Neuronal stem cell (in vitro differentiated cells): Measurements from ENCODE around the gene ALKBH3.

Experiments
- DNase-seq: peaks from one replicate; pipeline ENCODE4 v3.0.0-alpha.2; 2013; ENCODE audit warnings: low spot score
- H2AFZ ChIP-seq: one replicate; pipeline ENCODE4 v1.6.1; 2013; ENCODE audit warnings: mild to moderate bottlenecking, low read length, inconsistent platforms
- H2AK5ac ChIP-seq: 2 replicates; pipeline ENCODE4 v1.6.1; 2013; ENCODE audit warnings: low read depth, mild to moderate bottlenecking, inconsistent platforms, low read length, moderate library complexity, mixed read lengths
- H2BK120ac ChIP-seq: 2 replicates; pipeline ENCODE4 v1.6.1; 2013; ENCODE audit warnings: low read depth, mild to moderate bottlenecking, inconsistent platforms, low read length, moderate library complexity, mixed read lengths
- H2BK12ac ChIP-seq: one replicate; pipeline ENCODE4 v1.6.1; 2013; ENCODE audit warnings: low read length, inconsistent platforms
- H2BK15ac ChIP-seq: 2 replicates; pipeline ENCODE4 v1.6.1; 2013; ENCODE audit warnings: mild to moderate bottlenecking, low read length, inconsistent platforms, mixed read lengths
- H2BK5ac ChIP-seq: one replicate; pipeline ENCODE4 v1.6.1; 2013; ENCODE audit warnings: inconsistent platforms, mild to moderate bottlenecking, low read length, moderate library complexity
- H3K14ac ChIP-seq: one replicate; pipeline ENCODE4 v1.6.1; 2013; ENCODE audit warnings: low read length, inconsistent platforms
- H3K18ac ChIP-seq: 2 replicates; pipeline ENCODE4 v1.6.1; 2013; ENCODE audit warnings: low read length, inconsistent platforms
- H3K23ac ChIP-seq: 2 replicates; pipeline ENCODE4 v1.6.1; 2013; ENCODE audit warnings: low read depth, mild to moderate bottlenecking, mixed read lengths, low read length, inconsistent platforms; ENCODE audit not compliant: poor library complexity
- H3K27ac ChIP-seq: replicated peaks from 3 replicates; pipeline ENCODE4 v1.5.1; 2013; ENCODE audit warnings: low read length, inconsistent platforms
- H3K27me3 ChIP-seq, 3 experiments: 2 replicates each; pipeline ENCODE4 v1.6.1; 2013; ENCODE audit warnings: low read length in 3 of 3, mild to moderate bottlenecking in 2 of 3, inconsistent platforms in 1 of 3, low read depth in 1 of 3, mixed read lengths in 1 of 3, moderate library complexity in 1 of 3; ENCODE audit not compliant: control insufficient read depth in 3 of 3, insufficient read depth in 3 of 3
- H3K36me3 ChIP-seq, 2 donors: replicated peaks in 1 of 2; 2 replicates each; pipeline ENCODE4 v1.6.1; 2013; ENCODE audit warnings: low read length in 2 of 2; ENCODE audit not compliant: control insufficient read depth in 2 of 2, insufficient read depth in 2 of 2
- H3K4ac ChIP-seq: 2 replicates; pipeline ENCODE4 v1.6.1; 2013; ENCODE audit warnings: inconsistent platforms, mild to moderate bottlenecking, low read length, moderate library complexity
- H3K4me1 ChIP-seq, 2 donors: 1 replicate in 1 of 2; 2 replicates in 1 of 2; pipeline ENCODE4 v1.6.1; 2013; ENCODE audit warnings: low read length in 2 of 2, low read depth in 1 of 2; ENCODE audit not compliant: control insufficient read depth in 2 of 2, insufficient read depth in 1 of 2
- H3K4me2 ChIP-seq: one replicate; pipeline ENCODE4 v1.6.1; 2013; ENCODE audit warnings: mild to moderate bottlenecking, low read length, inconsistent platforms; ENCODE audit not compliant: insufficient read depth, poor library complexity, severe bottlenecking
- H3K4me3 ChIP-seq, 2 donors: 2 replicates each; pipeline ENCODE4 v1.5.1; 2013; ENCODE audit warnings: low read length in 2 of 2, mild to moderate bottlenecking in 2 of 2, inconsistent platforms in 1 of 2, moderate library complexity in 1 of 2
- H3K79me1 ChIP-seq: one replicate; pipeline ENCODE4 v1.6.1; 2013; ENCODE audit warnings: low read depth, mild to moderate bottlenecking, inconsistent platforms, low read length, moderate library complexity
- H3K9ac ChIP-seq: one replicate; pipeline ENCODE4 v1.6.1; 2013; ENCODE audit warnings: mild to moderate bottlenecking, low read depth, low read length, inconsistent platforms; ENCODE audit not compliant: poor library complexity
- H3K9me3 ChIP-seq, 2 donors: replicated peaks in 1 of 2; 2 replicates each; pipeline versions ENCODE3 to v1.6.1; 2013; ENCODE audit warnings: low read length in 2 of 2, mild to moderate bottlenecking in 2 of 2, inconsistent platforms in 1 of 2, low read depth in 1 of 2, mixed read lengths in 1 of 2, moderate library complexity in 1 of 2; ENCODE audit not compliant: control insufficient read depth in 2 of 2, insufficient read depth in 1 of 2
- H4K8ac ChIP-seq: one replicate; pipeline ENCODE4 v1.6.1; 2013; ENCODE audit warnings: low read depth, mild to moderate bottlenecking, inconsistent platforms, low read length, moderate library complexity
- H4K91ac ChIP-seq: one replicate; pipeline ENCODE4 v1.6.1; 2013; ENCODE audit warnings: low read length, low read depth, mild to moderate bottlenecking, inconsistent platforms; ENCODE audit not compliant: poor library complexity
- WGBS, 2 donors: extraction: QIAGEN DNeasy Blood & Tissue Kit; methylation state at CpG; one replicate each; pipeline ENCODE4 v1.1.7; 2013; ENCODE audit warnings: missing lambda C conversion rate in 2 of 2, mixed read lengths in 1 of 2; ENCODE audit not compliant: insufficient read length in 2 of 2, insufficient replicate concordance in 1 of 2; ENCODE audit errors: extremely low coverage in 2 of 2; 5-methylcytosine and 5-hydroxymethylcytosine counted together

ALKBH3 gene

DNA sequence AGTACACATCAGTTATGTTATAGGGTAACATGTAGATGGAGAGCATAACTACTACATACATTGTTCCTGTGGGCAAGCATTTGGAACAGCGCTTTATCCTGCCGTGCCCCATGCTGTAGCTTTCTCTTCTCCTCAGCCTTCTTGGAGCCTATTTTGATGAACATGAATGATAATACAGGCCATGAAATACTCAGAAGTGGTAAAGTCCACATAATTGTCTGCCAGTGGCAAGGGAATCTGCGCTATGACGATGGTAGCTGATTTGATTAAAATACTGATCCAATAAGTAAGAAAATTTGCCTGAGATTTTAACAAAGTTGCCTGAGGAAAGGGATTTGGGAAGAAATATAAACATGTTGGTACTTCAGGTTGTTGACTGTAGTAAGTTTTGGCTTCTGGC, 23.3 kb downstream of the ALKBH3 start:
- Histone ChIP-seq H2BK12ac (no peak overlapping the region), H2BK5ac (no peak overlapping the region), H3K14ac (no peak overlapping the region), H2AFZ (no peak overlapping the region), H3K9ac (no peak overlapping the region), H3K23ac (no peak overlapping the region), H3K27me3 (no peaks in the 10 kb centered on the region), H2BK120ac (no peak overlapping the region), H4K8ac (no peak overlapping the region), H3K4me2 (no peak overlapping the region), H3K27ac (no peak overlapping the region), H2AK5ac (no peak overlapping the region), H3K18ac (no peak overlapping the region), H3K79me1 (no peaks in the 10 kb centered on the region), H3K4me1 (peaks cover 2 to 14% of the 10 kb centered on the region in 2 donors), H3K9me3 (peaks cover 0 to 5% of the 10 kb centered on the region in 2 donors), H2BK15ac (no peak overlapping the region), H3K36me3 (peaks cover 10 to 59% of the 10 kb centered on the region in 2 donors), H3K4ac (no peak overlapping the region), H3K4me3 (no peak overlapping the region), H4K91ac (no peak overlapping the region)
- no CpG with 5 or more reads among the region's 4 CpGs for whole genome bisulfite sequencing, 2 donors
- no peak for DNase-seq

DNA sequence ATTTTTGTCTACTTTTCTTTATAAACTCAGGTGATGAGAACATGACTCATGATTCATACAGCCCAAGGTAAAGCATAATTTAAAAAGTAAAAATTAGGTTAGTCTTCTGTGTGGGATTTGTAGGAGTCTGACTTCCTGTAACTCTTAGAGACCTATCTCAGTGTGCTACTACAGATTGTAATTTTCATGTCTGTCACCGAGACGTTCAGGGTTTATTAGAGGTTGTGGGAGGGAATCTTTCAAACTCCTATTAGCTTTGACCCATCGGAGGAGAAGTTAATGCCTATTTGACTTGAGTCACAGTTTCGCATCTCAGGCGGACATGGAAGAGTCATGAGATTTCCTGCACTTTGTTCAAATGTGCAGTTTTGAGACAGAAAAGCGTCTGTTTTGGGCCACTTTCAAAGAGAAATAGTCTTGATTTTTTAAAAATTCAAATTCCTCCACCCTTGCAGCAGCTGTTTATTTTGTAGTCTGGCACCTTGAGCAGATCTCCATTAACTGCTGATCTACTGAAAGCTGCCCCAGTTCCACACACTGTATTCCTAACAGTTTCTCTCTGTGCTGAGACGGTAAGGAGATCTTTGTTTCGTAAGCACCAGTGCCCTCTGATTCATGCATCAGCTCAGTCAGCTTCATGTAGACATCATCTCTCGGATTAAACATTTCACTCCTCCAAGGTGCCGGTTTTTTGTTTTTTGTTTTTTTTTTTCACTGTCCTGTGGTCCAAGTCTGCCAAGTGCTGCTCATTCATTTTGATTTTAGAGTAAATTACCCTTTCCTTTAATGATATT, 24.3 kb downstream of the ALKBH3 start:
- H3K14ac ChIP-seq, result no peak overlapping the region
- no peak overlapping the region for H3K4me2 ChIP-seq
- DNase-seq, result no peak
- no peak overlapping the region for H2BK15ac ChIP-seq
- H3K27ac ChIP-seq, result no peak overlapping the region
- H3K23ac ChIP-seq, result no peak overlapping the region
- no peak overlapping the region for H3K4me3 ChIP-seq
- H3K79me1 ChIP-seq, result no peaks in the 10 kb centered on the region
- no peak overlapping the region for H4K91ac ChIP-seq
- H2BK5ac ChIP-seq, result no peak overlapping the region
- peaks cover 2 to 14% of the 10 kb centered on the region in 2 donors for H3K4me1 ChIP-seq
- H2BK12ac ChIP-seq, result no peak overlapping the region
- no CpG with 5 or more reads among the region's 10 CpGs for WGBS, 2 donors
- H2AFZ ChIP-seq, result no peak overlapping the region
- H3K4ac ChIP-seq, result no peak overlapping the region
- H3K9ac ChIP-seq, result no peak overlapping the region
- peaks cover 6 to 58% of the 10 kb centered on the region in 2 donors for H3K36me3 ChIP-seq
- no peak overlapping the region for H2BK120ac ChIP-seq
- H4K8ac ChIP-seq, result no peak overlapping the region
- no peak overlapping the region for H2AK5ac ChIP-seq
- H3K18ac ChIP-seq, result no peak overlapping the region
- H3K27me3 ChIP-seq, result no peaks in the 10 kb centered on the region
- no peaks in the 10 kb centered on the region for H3K9me3 ChIP-seq

- H3K4me3 ChIP-seq, result no peak overlapping the region
- peaks cover 6 to 57% of the 10 kb centered on the region in 2 donors for H3K36me3 ChIP-seq
- no peaks in the 10 kb centered on the region for H3K79me1 ChIP-seq
- H4K91ac ChIP-seq, result no peak overlapping the region
- no peak overlapping the region for H2BK5ac ChIP-seq
- no peak overlapping the region for H4K8ac ChIP-seq
- no peak for DNase-seq
- H3K4me1 ChIP-seq, result peaks cover 2 to 14% of the 10 kb centered on the region in 2 donors
- H3K23ac ChIP-seq, result no peak overlapping the region
- no peak overlapping the region for H2BK12ac ChIP-seq
- H3K27ac ChIP-seq, result no peak overlapping the region
- no peak overlapping the region for H3K9ac ChIP-seq
- no peak overlapping the region for H2AK5ac ChIP-seq
- no peak overlapping the region for H3K4ac ChIP-seq
- H3K9me3 ChIP-seq, result no peaks in the 10 kb centered on the region
- no peak overlapping the region for H3K14ac ChIP-seq
- no peaks in the 10 kb centered on the region for H3K27me3 ChIP-seq
- no peak overlapping the region for H3K4me2 ChIP-seq
- H2BK120ac ChIP-seq, result no peak overlapping the region
- H2BK15ac ChIP-seq, result no peak overlapping the region
- no peak overlapping the region for H3K18ac ChIP-seq
- no peak overlapping the region for H2AFZ ChIP-seq
- WGBS, 2 donors, result no CpG with 5 or more reads among the region's 2 CpGs
Observed at GRCh38 chr11:43905813-43906241, 25.2 kb downstream of the ALKBH3 start.

GRCh38 chr11:43907028-43907975, 26.7 kb downstream of the ALKBH3 start:
- no peaks in the 10 kb centered on the region for H3K9me3 ChIP-seq
- DNase-seq, result no peak
- H3K23ac ChIP-seq, result no peak overlapping the region
- H3K9ac ChIP-seq, result no peak overlapping the region
- H3K79me1 ChIP-seq, result no peaks in the 10 kb centered on the region
- no peak overlapping the region for H2BK15ac ChIP-seq
- H3K4me1 ChIP-seq, result peaks cover 2 to 14% of the 10 kb centered on the region in 2 donors
- no peaks in the 10 kb centered on the region for H3K27me3 ChIP-seq
- H4K8ac ChIP-seq, result no peak overlapping the region
- no peak overlapping the region for H2AK5ac ChIP-seq
- H2BK12ac ChIP-seq, result no peak overlapping the region
- H2BK5ac ChIP-seq, result no peak overlapping the region
- no peak overlapping the region for H2AFZ ChIP-seq
- H4K91ac ChIP-seq, result no peak overlapping the region
- no peak overlapping the region for H3K27ac ChIP-seq
- H3K36me3 ChIP-seq, result peaks cover 3 to 46% of the 10 kb centered on the region in 2 donors
- 100% methylated on average over 1 of the region's 4 CpGs; no CpG with 5 or more reads in 1 of the 2 donors for WGBS, 2 donors
- no peak overlapping the region for H3K4ac ChIP-seq
- H2BK120ac ChIP-seq, result no peak overlapping the region
- no peak overlapping the region for H3K4me2 ChIP-seq
- no peak overlapping the region for H3K4me3 ChIP-seq
- H3K18ac ChIP-seq, result no peak overlapping the region
- no peak overlapping the region for H3K14ac ChIP-seq
